Upper lobe of left lung (tissue), 6 donors: ENCODE data around the gene RFTN1. TPM values are rescaled to one million over a fixed set of nuclear protein-coding genes. Genes with fewer than 3 reads are reported as not detected.

Source experiments
- ATAC-seq, 2 donors: fragments of 200-7000 bp; cut with Tn5 transposase; one replicate each; pipeline ENCODE4 v1.9.1; 2022; ENCODE audit warnings: mild to moderate bottlenecking in 2 of 2, moderate library complexity in 2 of 2; ENCODE audit not compliant: low FRiP score in 2 of 2
- DNase-seq, 2 donors: peaks; one replicate each; pipeline ENCODE4 v3.0.0-alpha.2; 2019 to 2020
- H3K27ac ChIP-seq, 4 donors: fragments of 200-600 bp; sonication (generic); one replicate each; pipeline ENCODE4 v1.5.1; 2016 to 2019
- H3K27me3 ChIP-seq, 4 donors: fragments of 200-600 bp; sonication (generic); one replicate each; pipeline ENCODE4 v1.5.1; 2017 to 2019
- H3K36me3 ChIP-seq, 4 donors: fragments of 200-600 bp; sonication (generic); one replicate each; pipeline ENCODE4 v1.5.1; 2016 to 2019
- H3K4me1 ChIP-seq, 4 donors: fragments of 200-600 bp; sonication (generic); one replicate each; pipeline ENCODE4 v1.5.1; 2018 to 2019
- H3K4me3 ChIP-seq, 4 donors: fragments of 200-600 bp; sonication (generic); one replicate each; pipeline ENCODE4 v1.5.1; 2017 to 2019; ENCODE audit warnings: mild to moderate bottlenecking in 2 of 4, moderate library complexity in 1 of 4
- H3K9me3 ChIP-seq, 4 donors: fragments of 200-600 bp; sonication (generic); one replicate each; pipeline ENCODE4 v1.5.1; 2018 to 2019
- CTCF ChIP-seq, 6 experiments: fragments of 450-650 bp in 4 of 6; fragments of 200-600 bp in 2 of 6; sonication (generic) in 2 of 6; IDR thresholded peaks; one replicate each; pipeline ENCODE4 v1.5.1; 2016 to 2019; ENCODE audit warnings: antibody characterized with exemption in 6 of 6
- EP300 ChIP-seq, 4 donors: sonication (generic); formaldehyde crosslinking; IDR thresholded peaks; one replicate each; pipeline ENCODE4 v1.5.1; 2017; ENCODE audit warnings: antibody characterized with exemption in 4 of 4, control low read depth in 2 of 4
- POLR2A ChIP-seq, 4 donors: fragments of 450-650 bp; IDR thresholded peaks; one replicate each; pipeline ENCODE4 v1.5.1; 2016 to 2017; ENCODE audit warnings: antibody characterized with exemption in 4 of 4, mild to moderate bottlenecking in 2 of 4
- POLR2AphosphoS5 ChIP-seq, 2 donors: sonication (generic); formaldehyde crosslinking; IDR thresholded peaks; one replicate each; pipeline ENCODE4 v1.5.1; 2017; ENCODE audit warnings: antibody characterized with exemption in 2 of 2
- WGBS, 2 donors: methylation state at CpG; one replicate each; pipeline ENCODE4 v1.1.5; 2017 to 2018; 5-methylcytosine and 5-hydroxymethylcytosine counted together
- total RNA-seq, 6 donors: library from RNA; depleted of rRNA in 4 of 6; stranded (reverse); fragments of >200 nt in 4 of 6; gene quantifications; one replicate each; pipeline versions ENCODE4 v1.1.0 to v1.2.1, GENCODE V29; 2016 to 2021
- donor health status: DM: no; HTN: no; CAD: no; lungs with moderate emphysema.
- donor health status: DM: no; HTN: yes; CAD: no; lungs with severe emphysema.

The RFTN1 gene
- total RNA-seq, 6 donors from 2014 or later, result 62.1 to 121 (median 76.1) TPM

DNA sequence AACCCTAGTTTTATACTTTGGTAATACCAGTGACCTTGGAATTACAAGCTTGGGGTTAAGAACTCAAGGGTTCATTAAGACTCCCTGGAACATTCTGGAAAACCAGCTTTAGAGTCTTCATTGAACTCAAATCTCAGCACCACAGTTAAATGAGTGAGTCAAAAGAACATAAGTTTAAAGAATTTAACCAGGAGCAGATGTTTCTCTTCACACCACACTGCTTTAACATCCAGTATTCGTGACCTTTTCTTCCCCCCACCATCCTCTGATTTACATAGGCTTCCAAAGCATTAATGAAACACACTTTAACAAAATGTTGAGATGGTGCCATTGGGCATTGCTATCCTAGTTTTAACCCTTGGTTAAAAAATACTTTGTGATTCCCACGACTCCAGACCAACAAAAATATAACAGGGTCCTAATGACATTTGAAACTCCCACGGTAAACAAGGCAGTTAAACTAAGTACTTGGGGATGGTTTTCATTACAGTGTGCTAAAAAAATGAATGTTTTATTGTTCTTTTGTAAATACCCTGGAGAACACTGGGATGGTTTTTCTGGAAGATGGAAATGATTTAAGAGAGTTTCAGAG is 124.6 kb downstream of the RFTN1 start:
- DNase-seq, result no peak
- 84 to 85% methylated on average over 3 of the region's 3 CpGs for WGBS, 2 donors
- Histone ChIP-seq H3K27me3 (no peaks in the 10 kb centered on the region), H3K36me3 (no peaks in the 10 kb centered on the region), H3K4me3 (no peak overlapping the region), H3K4me1 (peaks cover 0 to 7% (median 0%) of the 10 kb centered on the region in 4 donors), H3K9me3 (no peaks in the 10 kb centered on the region), H3K27ac (no peak overlapping the region)
- TF ChIP-seq CTCF (IDR thresholded peaks at IDR 0.05) (no peak), POLR2A (IDR thresholded peaks at IDR 0.05) (no peak), EP300 (IDR thresholded peaks at IDR 0.05) (no peak), POLR2AphosphoS5 (IDR thresholded peaks at IDR 0.05) (no peak)
- ATAC-seq, result peak in 1 of 2 donors; percentile 45

GRCh38 chr3:16386561-16386960 is 126.9 kb downstream of the RFTN1 start:
- Histone ChIP-seq H3K4me1 (peaks cover 0 to 7% (median 0%) of the 10 kb centered on the region in 4 donors), H3K36me3 (no peaks in the 10 kb centered on the region), H3K27me3 (no peaks in the 10 kb centered on the region), H3K4me3 (no peak overlapping the region), H3K9me3 (no peaks in the 10 kb centered on the region), H3K27ac (no peak overlapping the region)
- 84 to 85% methylated on average over 4 of the region's 4 CpGs for WGBS, 2 donors
- DNase-seq (no peak), ATAC-seq (no peak)
- TF ChIP-seq CTCF (IDR thresholded peaks at IDR 0.05) (no peak), EP300 (IDR thresholded peaks at IDR 0.05) (no peak)

GRCh38 chr3:16385151-16385550 is 128.3 kb downstream of the RFTN1 start:
- Histone ChIP-seq H3K27ac (no peak overlapping the region), H3K36me3 (no peaks in the 10 kb centered on the region), H3K27me3 (no peaks in the 10 kb centered on the region), H3K9me3 (no peaks in the 10 kb centered on the region), H3K4me1 (peaks cover 0 to 7% (median 0%) of the 10 kb centered on the region in 4 donors), H3K4me3 (no peak overlapping the region)
- no peak for DNase-seq
- ATAC-seq, result no peak
- TF ChIP-seq POLR2AphosphoS5 (IDR thresholded peaks at IDR 0.05) (no peak), EP300 (IDR thresholded peaks at IDR 0.05) (no peak), CTCF (IDR thresholded peaks at IDR 0.05) (no peak), POLR2A (IDR thresholded peaks at IDR 0.05) (no peak)
- WGBS, 2 donors, result 71 to 78% methylated on average over 5 of the region's 5 CpGs

DNA sequence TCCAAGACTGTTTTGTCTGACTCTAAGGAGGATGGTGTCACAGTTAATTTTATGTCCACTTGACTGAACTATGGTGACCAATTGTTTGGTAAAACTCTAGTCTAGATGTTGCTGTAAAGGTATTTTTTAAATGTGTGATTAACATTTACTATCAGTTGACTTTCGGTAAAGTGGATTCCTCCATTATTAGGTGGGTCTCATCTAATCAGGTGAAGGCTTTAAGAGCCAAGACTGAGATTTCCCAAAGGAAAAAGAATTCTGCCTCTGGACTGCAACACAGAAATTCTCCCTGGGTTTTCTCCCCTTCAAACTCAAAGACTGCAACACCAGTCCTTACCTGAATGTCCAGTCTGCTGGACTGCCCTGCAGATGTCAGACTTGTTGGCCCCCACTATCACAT is 129.6 kb downstream of the RFTN1 start:
- Histone ChIP-seq H3K9me3 (no peaks in the 10 kb centered on the region), H3K27me3 (no peaks in the 10 kb centered on the region), H3K27ac (no peak overlapping the region), H3K4me3 (no peak overlapping the region), H3K4me1 (peaks cover 0 to 7% (median 0%) of the 10 kb centered on the region in 4 donors), H3K36me3 (no peaks in the 10 kb centered on the region)
- ATAC-seq (no peak), DNase-seq (no peak)
- TF ChIP-seq POLR2AphosphoS5 (IDR thresholded peaks at IDR 0.05) (no peak), CTCF (IDR thresholded peaks at IDR 0.05) (no peak), POLR2A (IDR thresholded peaks at IDR 0.05) (no peak), EP300 (IDR thresholded peaks at IDR 0.05) (no peak)
- 94 to 97% methylated on average over 1 of the region's 1 CpG for WGBS, 2 donors

- 85 to 90% methylated on average over 5 of the region's 5 CpGs for WGBS, 2 donors
- DNase-seq, result no peak
- H3K4me1 ChIP-seq, result peaks cover 0 to 3% (median 0%) of the 10 kb centered on the region in 4 donors
- no peak for TF ChIP-seq EP300 (IDR thresholded peaks at IDR 0.05)
- TF ChIP-seq CTCF (IDR thresholded peaks at IDR 0.05), result no peak
- TF ChIP-seq POLR2A (IDR thresholded peaks at IDR 0.05), result no peak
- no peak for TF ChIP-seq POLR2AphosphoS5 (IDR thresholded peaks at IDR 0.05)
- no peak overlapping the region for H3K27ac ChIP-seq
- no peaks in the 10 kb centered on the region for H3K27me3 ChIP-seq
- H3K4me3 ChIP-seq, result no peak overlapping the region
- H3K36me3 ChIP-seq, result peaks cover 0 to 4% (median under 1%) of the 10 kb centered on the region in 4 donors
- no peak for ATAC-seq
- H3K9me3 ChIP-seq, result no peaks in the 10 kb centered on the region
Observed at GRCh38 chr3:16382845-16383244, 130.7 kb downstream of the RFTN1 start.
